IPS-20b (cell line): ENCODE results near the gene MNS1.
"Not testable (repeated sequence)": the region's sequence is repeated elsewhere in the genome, so short reads cannot be mapped to it uniquely, and the experiment has no call there.

Experiments
- H3K27ac ChIP-seq: one replicate; pipeline ENCODE4 v1.5.1; 2013; ENCODE audit warnings: low read length
- H3K27me3 ChIP-seq: 2 replicates; pipeline ENCODE4 v1.6.1; 2013; ENCODE audit warnings: mild to moderate bottlenecking, low read length, inconsistent platforms; ENCODE audit not compliant: insufficient read depth
- H3K36me3 ChIP-seq: 2 replicates; pipeline ENCODE4 v1.6.1; 2013; ENCODE audit warnings: low read depth, mild to moderate bottlenecking, inconsistent platforms, low read length, moderate library complexity; ENCODE audit not compliant: insufficient read depth
- H3K4me1 ChIP-seq: 2 replicates; pipeline ENCODE4 v1.6.1; 2013; ENCODE audit warnings: mild to moderate bottlenecking, control low read depth, inconsistent platforms, low read length, moderate library complexity; ENCODE audit not compliant: insufficient read depth
- H3K4me3 ChIP-seq: 2 replicates; pipeline ENCODE4 v1.5.1; 2013; ENCODE audit warnings: mild to moderate bottlenecking, low read length, inconsistent platforms
- H3K9ac ChIP-seq: 2 replicates; pipeline ENCODE4 v1.6.1; 2013; ENCODE audit warnings: low read depth, mild to moderate bottlenecking, inconsistent platforms, low read length, moderate library complexity
- H3K9me3 ChIP-seq: 2 replicates; pipeline ENCODE4 v1.6.1; 2013; ENCODE audit warnings: mild to moderate bottlenecking, low read depth, low read length, inconsistent platforms; ENCODE audit not compliant: insufficient read depth

Gene MNS1

GRCh38 chr15:56464893-56465520 is at the start of gene MNS1:
MNS1 (minus strand) TSS chr15:56465137; CDS start chr15:56464972, 165 bp downstream.
- Histone ChIP-seq H3K4me3 (peak within 1 kb of the TSS; percentile 84), H3K36me3 (no peaks in the 10 kb centered on the region), H3K9ac (peak within 1 kb of the TSS; percentile 79; the same call in 1 of the 2 replicates), H3K27ac (no peak within 1 kb of the TSS), H3K4me1 (no peaks in the 10 kb centered on the region), H3K27me3 (peaks cover 30% of the 10 kb centered on the region; the same call in 1 of the 2 replicates), H3K9me3 (no peaks in the 10 kb centered on the region)

GRCh38 chr15:56496635-56497034 is 31.7 kb upstream of the MNS1 start:
- H3K9me3 ChIP-seq: no peaks in the 10 kb centered on the region
- no peaks in the 10 kb centered on the region for H3K4me1 ChIP-seq
- H3K27me3 ChIP-seq: no peaks in the 10 kb centered on the region
- H3K27ac ChIP-seq: no peak overlapping the region
- no peak overlapping the region for H3K4me3 ChIP-seq
- H3K36me3 ChIP-seq: no peaks in the 10 kb centered on the region
- H3K9ac ChIP-seq: no peak overlapping the region

- Histone ChIP-seq H3K4me3 (no peak overlapping the region), H3K9me3 (no peaks in the 10 kb centered on the region), H3K27ac (no peak overlapping the region), H3K9ac (no peak overlapping the region), H3K36me3 (no peaks in the 10 kb centered on the region), H3K27me3 (no peaks in the 10 kb centered on the region), H3K4me1 (no peaks in the 10 kb centered on the region)
Measured at GRCh38 chr15:56495533-56495932, 30.6 kb upstream of the MNS1 start.

- Histone ChIP-seq H3K9ac (no peak overlapping the region), H3K27ac (no peak overlapping the region), H3K9me3 (no peaks in the 10 kb centered on the region), H3K4me1 (no peaks in the 10 kb centered on the region), H3K27me3 (no peaks in the 10 kb centered on the region), H3K36me3 (no peaks in the 10 kb centered on the region), H3K4me3 (no peak overlapping the region)
Measured at GRCh38 chr15:56495053-56495452, 30.1 kb upstream of the MNS1 start.

GRCh38 chr15:56492791-56493555 is 28.0 kb upstream of the MNS1 start:
- H3K27ac ChIP-seq: no peak overlapping the region
- H3K9ac ChIP-seq: no peak overlapping the region
- H3K4me3 ChIP-seq: no peak overlapping the region
- no peaks in the 10 kb centered on the region for H3K27me3 ChIP-seq
- H3K36me3 ChIP-seq: no peaks in the 10 kb centered on the region
- H3K4me1 ChIP-seq: no peaks in the 10 kb centered on the region
- H3K9me3 ChIP-seq: no peaks in the 10 kb centered on the region

GRCh38 chr15:56492236-56492635 is 27.3 kb upstream of the MNS1 start:
- Histone ChIP-seq H3K9me3 (peaks cover 1% of the 10 kb centered on the region; the same call in 1 of the 2 replicates), H3K27ac (no peak overlapping the region), H3K4me1 (no peaks in the 10 kb centered on the region), H3K9ac (no peak overlapping the region), H3K4me3 (no peak overlapping the region), H3K27me3 (no peaks in the 10 kb centered on the region), H3K36me3 (no peaks in the 10 kb centered on the region)

GRCh38 chr15:56491110-56491722 is 26.3 kb upstream of the MNS1 start:
- Histone ChIP-seq H3K27me3 (no peaks in the 10 kb centered on the region), H3K36me3 (no peaks in the 10 kb centered on the region), H3K27ac (no peak overlapping the region), H3K4me3 (no peak overlapping the region), H3K9me3 (peaks cover 4% of the 10 kb centered on the region; the same call in 1 of the 2 replicates), H3K4me1 (no peaks in the 10 kb centered on the region), H3K9ac (no peak overlapping the region)

- H3K9me3 ChIP-seq: peaks cover 8% of the 10 kb centered on the region; the same call in 1 of the 2 replicates
- H3K4me1 ChIP-seq: no peaks in the 10 kb centered on the region
- H3K9ac ChIP-seq: no peak overlapping the region
- no peak overlapping the region for H3K4me3 ChIP-seq
- H3K36me3 ChIP-seq: no peaks in the 10 kb centered on the region
- H3K27me3 ChIP-seq: no peaks in the 10 kb centered on the region
- no peak overlapping the region for H3K27ac ChIP-seq
Measured at GRCh38 chr15:56490461-56490860, 25.5 kb upstream of the MNS1 start.

- not testable (repeated sequence) for H3K36me3 ChIP-seq, H3K4me3 ChIP-seq, H3K27me3 ChIP-seq, H3K27ac ChIP-seq, H3K9ac ChIP-seq, H3K4me1 ChIP-seq
- peaks cover 14% of the 10 kb centered on the region; the same call in 1 of the 2 replicates for H3K9me3 ChIP-seq
Measured at GRCh38 chr15:56486206-56486605, 21.3 kb upstream of the MNS1 start.

GRCh38 chr15:56485426-56485825 is 20.5 kb upstream of the MNS1 start:
- not testable (repeated sequence) for H3K27ac ChIP-seq, H3K4me1 ChIP-seq, H3K9ac ChIP-seq, H3K36me3 ChIP-seq, H3K4me3 ChIP-seq, H3K27me3 ChIP-seq
- H3K9me3 ChIP-seq: peaks cover 14% of the 10 kb centered on the region; the same call in 1 of the 2 replicates

- Histone ChIP-seq H3K4me3 (no peak overlapping the region), H3K27ac (no peak overlapping the region), H3K9me3 (peaks cover 14% of the 10 kb centered on the region; the same call in 1 of the 2 replicates), H3K27me3 (no peaks in the 10 kb centered on the region), H3K4me1 (no peaks in the 10 kb centered on the region), H3K36me3 (no peaks in the 10 kb centered on the region), H3K9ac (no peak overlapping the region)
Measured at GRCh38 chr15:56484287-56484686, 19.4 kb upstream of the MNS1 start.

GRCh38 chr15:56475351-56475750 is 10.4 kb upstream of the MNS1 start:
- Histone ChIP-seq H3K4me3 (no peak overlapping the region), H3K27me3 (no peaks in the 10 kb centered on the region), H3K4me1 (no peaks in the 10 kb centered on the region), H3K36me3 (no peaks in the 10 kb centered on the region), H3K27ac (no peak overlapping the region), H3K9me3 (no peaks in the 10 kb centered on the region), H3K9ac (no peak overlapping the region)
